SH-SY5Y (cell line): ENCODE data around the gene NDUFS7.

Experiments used
- GATA2 ChIP-seq: IDR thresholded peaks from 2 replicates; pipeline ENCODE4 v1.6.1; 2011; ENCODE audit warnings: mild to moderate bottlenecking, low read depth, low read length
- GATA3 ChIP-seq: IDR thresholded peaks from 2 replicates; pipeline ENCODE4 v1.6.1; 2011; ENCODE audit warnings: low read depth, mild to moderate bottlenecking, low read length, moderate library complexity

GRCh38 chr19:1360818-1361461, 22.8 kb upstream of the NDUFS7 start:
- TF ChIP-seq GATA2 (no peak), GATA3 (no peak)
